Neural cell (in vitro differentiated cells): ENCODE data around the gene DGLUCY. TPM values are rescaled to one million over a fixed set of nuclear protein-coding genes. Genes with fewer than 3 reads are reported as not detected.
"Not testable (repeated sequence)": the region's sequence is repeated elsewhere in the genome, so short reads cannot be mapped to it uniquely, and the experiment has no call there.

Experiments used
- H2AFZ ChIP-seq: fragments of 200-600, 300-800 bp; sonication (generic), shearing (Covaris generic); 2 replicates; pipeline ENCODE4 v1.6.0; 2014; ENCODE audit warnings: low read depth, mild to moderate bottlenecking, antibody characterized with exemption, low read length, moderate library complexity
- H3F3A ChIP-seq: fragments of 200-600 bp; shearing (Covaris generic); 2 replicates; pipeline ENCODE4 v1.6.1; 2016; ENCODE audit warnings: mild to moderate bottlenecking, moderate library complexity, mixed read lengths, antibody characterized with exemption, low read length; ENCODE audit not compliant: insufficient read depth, poor library complexity, severe bottlenecking
- H3K27ac ChIP-seq: fragments of 200-600, 300-800 bp; sonication (generic), shearing (Covaris generic); 2 replicates; pipeline ENCODE4 v1.5.1; 2014; ENCODE audit warnings: mild to moderate bottlenecking, low read length, moderate library complexity
- H3K27me3 ChIP-seq: fragments of 300-800, 200-600 bp; sonication (generic), shearing (Covaris generic); 2 replicates; pipeline ENCODE4 v1.6.0; 2014; ENCODE audit warnings: mild to moderate bottlenecking, low read depth, low read length, moderate library complexity; ENCODE audit not compliant: insufficient read depth
- H3K36me3 ChIP-seq: fragments of 300-800, 200-600 bp; sonication (generic), shearing (Covaris generic); 2 replicates; pipeline ENCODE4 v1.5.1; 2014; ENCODE audit warnings: mild to moderate bottlenecking, antibody characterized with exemption, low read length, moderate library complexity; ENCODE audit not compliant: insufficient read depth
- H3K4me2 ChIP-seq: fragments of 300-800, 200-600 bp; sonication (generic), shearing (Covaris generic); 2 replicates; pipeline ENCODE4 v1.6.0; 2014; ENCODE audit warnings: mild to moderate bottlenecking, low read length
- H3K4me3 ChIP-seq: fragments of 300-800, 200-600 bp; sonication (generic), shearing (Covaris generic); 2 replicates; pipeline ENCODE4 v1.5.1; 2014; ENCODE audit warnings: mild to moderate bottlenecking, low read length, moderate library complexity
- H3K79me2 ChIP-seq: fragments of 200-600 bp; shearing (Covaris generic); replicated peaks from 2 replicates; pipeline ENCODE4 v1.6.0; 2014; ENCODE audit warnings: mild to moderate bottlenecking, low read length, moderate library complexity; ENCODE audit not compliant: insufficient read depth
- H3K9ac ChIP-seq: fragments of 300-800, 200-600 bp; sonication (generic), shearing (Covaris generic); 2 replicates; pipeline ENCODE4 v1.6.1; 2016; ENCODE audit warnings: mild to moderate bottlenecking, low read length, mixed read lengths
- H3K9me2 ChIP-seq: fragments of 200-600 bp; shearing (Covaris generic); 2 replicates; pipeline ENCODE4 v1.6.1; 2016; ENCODE audit warnings: mild to moderate bottlenecking, low read length, mixed read lengths; ENCODE audit not compliant: insufficient read depth
- H3K9me3 ChIP-seq: fragments of 200-600, 300-800 bp; sonication (generic), shearing (Covaris generic); 2 replicates; pipeline ENCODE4 v1.6.1; 2016; ENCODE audit warnings: mild to moderate bottlenecking, mixed run types, low read length, moderate library complexity, mixed read lengths
- H4K20me1 ChIP-seq: fragments of 200-600 bp; shearing (Covaris generic); 2 replicates; pipeline ENCODE4 v1.6.1; 2016; ENCODE audit warnings: mild to moderate bottlenecking, mixed run types; ENCODE audit not compliant: insufficient read depth
- CTCF ChIP-seq: fragments of 450-650 bp; IDR thresholded peaks from 2 replicates; pipeline ENCODE4 v1.5.1; 2014; ENCODE audit warnings: antibody characterized with exemption, mild to moderate bottlenecking, moderate library complexity; ENCODE audit not compliant: poor library complexity, severe bottlenecking
- EP300 ChIP-seq: fragments of 450-650 bp; conservative IDR thresholded peaks from 2 replicates; pipeline ENCODE4 v1.6.1; 2014; ENCODE audit warnings: antibody characterized with exemption, mild to moderate bottlenecking, moderate library complexity; ENCODE audit not compliant: poor library complexity, severe bottlenecking
- EZH2 ChIP-seq: fragments of 200-600, 300-800 bp; shearing (Covaris generic), sonication (generic); IDR thresholded peaks from 2 replicates; pipeline ENCODE4 v1.6.1; 2014; ENCODE audit warnings: antibody characterized with exemption, low read length, borderline replicate concordance, mild to moderate bottlenecking; ENCODE audit not compliant: insufficient read depth, poor library complexity, severe bottlenecking
- MXI1 ChIP-seq: fragments of 450-650 bp; conservative IDR thresholded peaks from 2 replicates; pipeline ENCODE4 v1.6.1; 2014; ENCODE audit warnings: antibody characterized with exemption, mild to moderate bottlenecking; ENCODE audit not compliant: poor library complexity, severe bottlenecking
- POLR2AphosphoS5 ChIP-seq: IDR thresholded peaks from 2 replicates; pipeline ENCODE4 v1.6.1; 2012
- RAD21 ChIP-seq: fragments of 450-650 bp; conservative IDR thresholded peaks from 2 replicates; pipeline ENCODE4 v1.6.1; 2014; ENCODE audit warnings: antibody characterized with exemption, mild to moderate bottlenecking, moderate library complexity
- REST ChIP-seq: IDR thresholded peaks from 2 replicates; pipeline ENCODE4 v1.6.1; 2012; ENCODE audit warnings: borderline replicate concordance
- SMC3 ChIP-seq: fragments of 450-650 bp; conservative IDR thresholded peaks from 2 replicates; pipeline ENCODE4 v1.6.1; 2014; ENCODE audit warnings: antibody characterized with exemption, mild to moderate bottlenecking, moderate library complexity; ENCODE audit not compliant: poor library complexity
- TAF1 ChIP-seq: IDR thresholded peaks from 2 replicates; pipeline ENCODE4 v1.6.1; 2012; ENCODE audit warnings: low read depth
- polyA plus RNA-seq: library from polyadenylated mRNA; depleted of rRNA; stranded (reverse); fragments of >200 nt; gene quantifications from 2 replicates; pipeline ENCODE4 v1.2.3, GENCODE V29; 2014

The DGLUCY gene
- polyA plus RNA-seq, 1 donor from 2014 or later: 30.5 TPM

GRCh38 chr14:91197631-91198030 lies 83.8 kb downstream of the DGLUCY start:
- Histone ChIP-seq H3F3A (no peaks in the 10 kb centered on the region), H3K9ac (no peak overlapping the region), H3K79me2 (no peaks in the 10 kb centered on the region), H3K27me3 (no peaks in the 10 kb centered on the region), H3K4me3 (no peak overlapping the region), H3K4me2 (no peak overlapping the region), H4K20me1 (no peaks in the 10 kb centered on the region), H2AFZ (no peak overlapping the region), H3K27ac (no peak overlapping the region), H3K9me3 (no peaks in the 10 kb centered on the region), H3K36me3 (no peaks in the 10 kb centered on the region), H3K9me2 (no peaks in the 10 kb centered on the region)
- TF ChIP-seq TAF1 (no peak), CTCF (no peak), POLR2AphosphoS5 (no peak), MXI1 (no peak), EZH2 (no peak), REST (no peak), RAD21 (no peak), SMC3 (no peak), EP300 (no peak)

- H3K4me2 ChIP-seq, H3K27ac ChIP-seq, H3K4me3 ChIP-seq, H4K20me1 ChIP-seq, H3K9me3 ChIP-seq, H2AFZ ChIP-seq, H3K79me2 ChIP-seq, H3K36me3 ChIP-seq, H3K9ac ChIP-seq, H3F3A ChIP-seq, H3K27me3 ChIP-seq, H3K9me2 ChIP-seq: not testable (repeated sequence)
Measured at GRCh38 chr14:91200802-91201201, 86.9 kb downstream of the DGLUCY start.

- Histone ChIP-seq H3K4me3 (no peak overlapping the region), H3K27me3 (no peaks in the 10 kb centered on the region), H2AFZ (no peak overlapping the region), H4K20me1 (no peaks in the 10 kb centered on the region), H3K9me2 (no peaks in the 10 kb centered on the region), H3K36me3 (peaks cover 10% of the 10 kb centered on the region), H3K9me3 (no peaks in the 10 kb centered on the region), H3K9ac (no peak overlapping the region), H3K27ac (no peak overlapping the region), H3K4me2 (no peak overlapping the region), H3F3A (no peaks in the 10 kb centered on the region), H3K79me2 (no peaks in the 10 kb centered on the region)
- TF ChIP-seq EP300: no peak
Measured at GRCh38 chr14:91202234-91202974, 88.5 kb downstream of the DGLUCY start.
